Keratinocyte (primary cell): ENCODE results near the gene DMRTB1.

Source experiments
- EZH2 ChIP-seq: IDR thresholded peaks from one replicate; pipeline ENCODE4 v1.6.1; 2012; ENCODE audit warnings: inconsistent platforms, mild to moderate bottlenecking, low read length, moderate library complexity
- TF ChIP-seq, protein P1 (sequence below), 3 experiments: IDR thresholded peaks in 1 of 3; conservative IDR thresholded peaks in 1 of 3; optimal IDR thresholded peaks in 1 of 3; 2 replicates in 2 of 3; 3 replicates in 1 of 3; pipeline versions ENCODE3 to v1.5.1; 2011; ENCODE audit warnings: low read length in 3 of 3, mild to moderate bottlenecking in 3 of 3, moderate library complexity in 2 of 3, control low read depth in 1 of 3, inconsistent platforms in 1 of 3; ENCODE audit not compliant: insufficient read depth in 2 of 3; ENCODE audit errors: extremely low read depth in 1 of 3

- TF ChIP-seq, protein P1, sequence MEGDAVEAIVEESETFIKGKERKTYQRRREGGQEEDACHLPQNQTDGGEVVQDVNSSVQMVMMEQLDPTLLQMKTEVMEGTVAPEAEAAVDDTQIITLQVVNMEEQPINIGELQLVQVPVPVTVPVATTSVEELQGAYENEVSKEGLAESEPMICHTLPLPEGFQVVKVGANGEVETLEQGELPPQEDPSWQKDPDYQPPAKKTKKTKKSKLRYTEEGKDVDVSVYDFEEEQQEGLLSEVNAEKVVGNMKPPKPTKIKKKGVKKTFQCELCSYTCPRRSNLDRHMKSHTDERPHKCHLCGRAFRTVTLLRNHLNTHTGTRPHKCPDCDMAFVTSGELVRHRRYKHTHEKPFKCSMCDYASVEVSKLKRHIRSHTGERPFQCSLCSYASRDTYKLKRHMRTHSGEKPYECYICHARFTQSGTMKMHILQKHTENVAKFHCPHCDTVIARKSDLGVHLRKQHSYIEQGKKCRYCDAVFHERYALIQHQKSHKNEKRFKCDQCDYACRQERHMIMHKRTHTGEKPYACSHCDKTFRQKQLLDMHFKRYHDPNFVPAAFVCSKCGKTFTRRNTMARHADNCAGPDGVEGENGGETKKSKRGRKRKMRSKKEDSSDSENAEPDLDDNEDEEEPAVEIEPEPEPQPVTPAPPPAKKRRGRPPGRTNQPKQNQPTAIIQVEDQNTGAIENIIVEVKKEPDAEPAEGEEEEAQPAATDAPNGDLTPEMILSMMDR (optimal IDR thresholded peaks at IDR 0.05 in 1 of 3, IDR thresholded peaks at IDR 0.05 in 1 of 3, conservative IDR thresholded peaks at IDR 0.05 in 1 of 3; ENCODE audit: extremely low read depth in 1 of 3, insufficient read depth in 2 of 3, low read length in 3 of 3) = no peak
- no peak for TF ChIP-seq EZH2
Measured at GRCh38 chr1:53440633-53441032, 18.6 kb upstream of the DMRTB1 start.
